SK-N-SH (cell line): ENCODE results near the gene EYA2. TPM values are rescaled to one million over a fixed set of nuclear protein-coding genes. Genes with fewer than 3 reads are reported as not detected.

ENCODE experiments used
- CTCF ChIA-PET: fragments of 300-600, 350-600 bp; formaldehyde crosslinking; extraction: SDS; loops from one replicate; lab custom pipeline; 2021; lab: Yijun Ruan, JAX
- POLR2A ChIA-PET: fragments of 350-600 bp; sonication (Branson Sonifier 250); formaldehyde crosslinking; extraction: SDS; loops from one replicate; lab custom pipeline; 2020; ENCODE audit warnings: antibody characterized with exemption, inconsistent platforms; lab: Yijun Ruan, JAX
- DNase-seq: peaks from one replicate; pipeline ENCODE4 v3.0.0; 2012
- H2AFZ ChIP-seq: fragments of 200-600 bp; sonication (generic); 2 replicates; pipeline ENCODE4 v1.8.1; 2016; ENCODE audit warnings: antibody characterized with exemption, mild to moderate bottlenecking, low read depth
- H3F3A ChIP-seq: fragments of 200-600 bp; sonication (generic); replicated peaks from 2 replicates; pipeline ENCODE3; 2016; ENCODE audit warnings: antibody characterized with exemption, mild to moderate bottlenecking; ENCODE audit not compliant: insufficient read depth
- H3K27ac ChIP-seq, 2 experiments: fragments of 200-500 bp in 1 of 2; fragments of 200-600 bp in 1 of 2; sonication (Bioruptor generic) in 1 of 2; sonication (generic), shearing (Covaris generic) in 1 of 2; 2 replicates each; pipeline versions ENCODE4 v1.5.1 to v1.6.1; 2014 to 2016; ENCODE audit warnings: low read depth in 2 of 2, inconsistent platforms in 1 of 2, low read length in 1 of 2, mild to moderate bottlenecking in 1 of 2, mixed read lengths in 1 of 2
- H3K27me3 ChIP-seq: fragments of 200-600 bp; sonication (generic), shearing (Covaris generic); 2 replicates; pipeline ENCODE4 v1.6.1; 2016; ENCODE audit warnings: mixed run types; ENCODE audit not compliant: insufficient read depth
- H3K36me3 ChIP-seq, 2 experiments: fragments of 200-500 bp in 1 of 2; fragments of 200-600 bp in 1 of 2; sonication (Bioruptor generic) in 1 of 2; sonication (generic) in 1 of 2; replicated peaks in 1 of 2; 2 replicates each; pipeline versions ENCODE3 to v1.5.1; 2014 to 2016; ENCODE audit warnings: low read length in 1 of 2, mild to moderate bottlenecking in 1 of 2; ENCODE audit not compliant: insufficient read depth in 2 of 2, control insufficient read depth in 1 of 2
- H3K4me1 ChIP-seq, 2 experiments: fragments of 200-500 bp in 1 of 2; fragments of 200-600 bp in 1 of 2; sonication (Bioruptor generic) in 1 of 2; sonication (generic), shearing (Covaris generic) in 1 of 2; 2 replicates each; pipeline versions ENCODE4 v1.5.1 to v1.6.1; 2014 to 2016; ENCODE audit warnings: low read depth in 1 of 2, low read length in 1 of 2, mixed run types in 1 of 2; ENCODE audit not compliant: insufficient read depth in 2 of 2, control insufficient read depth in 1 of 2
- H3K4me2 ChIP-seq: fragments of 200-600 bp; sonication (generic), shearing (Covaris generic); 2 replicates; pipeline ENCODE4 v1.6.1; 2017; ENCODE audit warnings: mixed run types
- H3K4me3 ChIP-seq, 2 experiments: fragments of 200-500 bp in 1 of 2; fragments of 200-600 bp in 1 of 2; sonication (Bioruptor generic) in 1 of 2; sonication (generic), shearing (Covaris generic) in 1 of 2; 2 replicates each; pipeline versions ENCODE4 v1.5.1 to v1.8.1; 2014 to 2016; ENCODE audit warnings: low read depth in 2 of 2, inconsistent platforms in 1 of 2, low read length in 1 of 2, mild to moderate bottlenecking in 1 of 2, mixed read lengths in 1 of 2, moderate library complexity in 1 of 2
- H3K79me2 ChIP-seq: fragments of 200-600 bp; sonication (generic); 2 replicates; pipeline ENCODE4 v1.8.1; 2017; ENCODE audit warnings: mild to moderate bottlenecking; ENCODE audit not compliant: insufficient read depth
- H3K9ac ChIP-seq: fragments of 200-600 bp; sonication (generic); 2 replicates; pipeline ENCODE4 v1.6.1; 2017; ENCODE audit warnings: mixed run types
- H3K9me2 ChIP-seq: fragments of 200-600 bp; sonication (generic); 2 replicates; pipeline ENCODE4 v1.6.1; 2017; ENCODE audit warnings: mixed run types
- H3K9me3 ChIP-seq: fragments of 200-600 bp; sonication (generic); 2 replicates; pipeline ENCODE4 v1.6.1; 2017; ENCODE audit warnings: mixed run types, mild to moderate bottlenecking, moderate library complexity
- H4K20me1 ChIP-seq: fragments of 200-600 bp; sonication (generic); 2 replicates; pipeline ENCODE4 v1.6.1; 2017; ENCODE audit warnings: mild to moderate bottlenecking, mixed run types; ENCODE audit not compliant: insufficient read depth
- CTCF ChIP-seq: fragments of 200-600 bp; sonication (generic); IDR thresholded peaks from 2 replicates; pipeline ENCODE4 v1.6.1; 2017; ENCODE audit warnings: antibody characterized with exemption, mild to moderate bottlenecking, moderate library complexity
- ELF1 ChIP-seq: IDR thresholded peaks from 2 replicates; pipeline ENCODE4 v1.4.0; 2012
- FOSL2 ChIP-seq: IDR thresholded peaks from 2 replicates; pipeline ENCODE4 v1.4.0; 2012; ENCODE audit warnings: low read depth, mild to moderate bottlenecking, moderate library complexity, borderline replicate concordance
- FOXJ3 ChIP-seq: sonication (generic); formaldehyde crosslinking; IDR thresholded peaks from 2 replicates; pipeline ENCODE4 v1.5.1; 2020; ENCODE audit warnings: mild to moderate bottlenecking, missing genetic modification reagents
- FOXM1 ChIP-seq: IDR thresholded peaks from 2 replicates; pipeline ENCODE4 v1.4.0; 2012; ENCODE audit warnings: low read depth, mild to moderate bottlenecking
- GABPA ChIP-seq: IDR thresholded peaks from 2 replicates; pipeline ENCODE4 v1.4.0; 2012; ENCODE audit warnings: low read depth, mild to moderate bottlenecking
- GATA2 ChIP-seq: sonication (generic); formaldehyde crosslinking; IDR thresholded peaks from 2 replicates; pipeline ENCODE4 v1.5.0; 2020; ENCODE audit warnings: mild to moderate bottlenecking, missing genetic modification reagents
- IRF3 ChIP-seq: fragments of 150-350 bp; IDR thresholded peaks from 2 replicates; pipeline ENCODE4 v1.6.1; 2016; ENCODE audit warnings: mild to moderate bottlenecking, low read depth, low read length
- JUND ChIP-seq: IDR thresholded peaks from 2 replicates; pipeline ENCODE4 v1.4.0; 2012
- MAX ChIP-seq: IDR thresholded peaks from 2 replicates; pipeline ENCODE4 v1.4.0; 2012; ENCODE audit warnings: low read depth
- NFIC ChIP-seq: IDR thresholded peaks from 2 replicates; pipeline ENCODE4 v1.4.0; 2012; ENCODE audit warnings: borderline replicate concordance
- NRF1 ChIP-seq: IDR thresholded peaks from 2 replicates; pipeline ENCODE4 v1.6.1; 2012; ENCODE audit warnings: low read depth, mild to moderate bottlenecking, low read length
- PBX3 ChIP-seq: IDR thresholded peaks from 2 replicates; pipeline ENCODE4; 2012
- POLR2AphosphoS5 ChIP-seq: IDR thresholded peaks from 2 replicates; pipeline ENCODE4 v1.6.1; 2012; ENCODE audit warnings: low read depth, low read length
- RCOR1 ChIP-seq: fragments of 150-350 bp; IDR thresholded peaks from 2 replicates; pipeline ENCODE4 v1.6.1; 2017; ENCODE audit warnings: antibody characterized with exemption, low read length
- RFX5 ChIP-seq: IDR thresholded peaks from 2 replicates; pipeline ENCODE4 v1.6.1; 2012; ENCODE audit warnings: mild to moderate bottlenecking, improper control_type of control experiment, low read length
- RXRA ChIP-seq: IDR thresholded peaks from 2 replicates; pipeline ENCODE4 v1.4.0; 2012; ENCODE audit warnings: low read depth, mild to moderate bottlenecking, borderline replicate concordance
- SIN3A ChIP-seq: IDR thresholded peaks from 2 replicates; pipeline ENCODE4 v1.6.1; 2012; ENCODE audit warnings: low read depth, mild to moderate bottlenecking, low read length, moderate library complexity, borderline replicate concordance
- SMC3 ChIP-seq: IDR thresholded peaks from 2 replicates; pipeline ENCODE4 v1.6.1; 2012; ENCODE audit warnings: low read depth, low read length, improper control_type of control experiment
- TAF1 ChIP-seq: IDR thresholded peaks from 2 replicates; pipeline ENCODE4 v1.6.1; 2012; ENCODE audit warnings: low read depth, mild to moderate bottlenecking, low read length, moderate library complexity, borderline replicate concordance
- TCF12 ChIP-seq: IDR thresholded peaks from 2 replicates; pipeline ENCODE4 v1.4.0; 2012
- TEAD4 ChIP-seq: IDR thresholded peaks from 2 replicates; pipeline ENCODE4 v1.4.0; 2012; ENCODE audit warnings: mild to moderate bottlenecking, borderline replicate concordance; ENCODE audit not compliant: insufficient read depth
- USF1 ChIP-seq: IDR thresholded peaks from 2 replicates; pipeline ENCODE4 v1.4.0; 2012; ENCODE audit warnings: low read depth, borderline replicate concordance
- WGBS: methylation state at CpG from one replicate; pipeline ENCODE4 v1.1.6; 2017; ENCODE audit warnings: low lambda C conversion rate; 5-methylcytosine and 5-hydroxymethylcytosine counted together
- polyA plus RNA-seq, 3 experiments: library from polyadenylated mRNA; depleted of rRNA; stranded (reverse); fragments of >200 nt; gene quantifications; 2 replicates each; pipeline ENCODE4 v1.2.3, GENCODE V29; 2012

The EYA2 gene
- polyA plus RNA-seq, 1 of the 3 experiments (the other 2 are of a cell fraction) = 0.05 TPM

GRCh38 chr20:47198254-47198671 is 303.6 kb downstream of the EYA2 start:
- no peaks in the 10 kb centered on the region for H3F3A ChIP-seq
- H3K4me1 ChIP-seq = peaks cover 0 to 2% of the 10 kb centered on the region in 2 experiments; a peak in 1 of 4 replicates
- H3K9ac ChIP-seq = no peak overlapping the region
- H3K79me2 ChIP-seq = no peaks in the 10 kb centered on the region
- no peak overlapping the region for H2AFZ ChIP-seq
- POLR2A ChIA-PET = interaction anchor here (1.1 kb wide), 1 partner anchor 186 kb away, joined by 3 read pairs; no protein-coding TSS in a partner anchor
- H3K4me2 ChIP-seq = no peak overlapping the region
- H4K20me1 ChIP-seq = no peaks in the 10 kb centered on the region
- no peaks in the 10 kb centered on the region for H3K9me2 ChIP-seq
- WGBS = 70% methylated on average over 3 of the region's 3 CpGs
- no peaks in the 10 kb centered on the region for H3K27me3 ChIP-seq
- no peak overlapping the region for H3K27ac ChIP-seq
- CTCF ChIA-PET = interaction anchor here (1.1 to 16.2 kb wide), 9 partner anchors 13 to 445 kb away, joined by 3 to 323 read pairs (median 5); no protein-coding TSS in a partner anchor
- TF ChIP-seq SMC3 = no peak
- TF ChIP-seq GATA2 (CRISPR knock-in tag) = no peak
- no peak for TF ChIP-seq MAX
- TF ChIP-seq USF1 = no peak
- TF ChIP-seq POLR2AphosphoS5 = no peak
- no peak for TF ChIP-seq NFIC
- no peak for TF ChIP-seq IRF3
- no peak for TF ChIP-seq JUND
- TF ChIP-seq PBX3 = no peak
- TF ChIP-seq RCOR1 = no peak
- no peak for TF ChIP-seq FOXM1
- TF ChIP-seq SIN3A = no peak
- DNase-seq = no peak
- no peak overlapping the region for H3K4me3 ChIP-seq
- no peaks in the 10 kb centered on the region for H3K9me3 ChIP-seq
- no peaks in the 10 kb centered on the region for H3K36me3 ChIP-seq

- Histone ChIP-seq H3K4me3 (no peak overlapping the region), H3K79me2 (no peaks in the 10 kb centered on the region), H3K4me2 (no peak overlapping the region), H3F3A (no peaks in the 10 kb centered on the region), H3K27ac (no peak overlapping the region), H4K20me1 (no peaks in the 10 kb centered on the region), H3K4me1 (peaks cover 0 to 2% of the 10 kb centered on the region in 2 experiments; a peak in 1 of 4 replicates), H3K9me3 (no peaks in the 10 kb centered on the region), H2AFZ (no peak overlapping the region), H3K36me3 (no peaks in the 10 kb centered on the region), H3K9ac (no peak overlapping the region), H3K27me3 (no peaks in the 10 kb centered on the region), H3K9me2 (no peaks in the 10 kb centered on the region)
- no peak for DNase-seq
- CTCF ChIA-PET = interaction anchor here (1.0 to 16.2 kb wide), 7 partner anchors 13 to 446 kb away, joined by 3 to 323 read pairs (median 4); no protein-coding TSS in a partner anchor
- POLR2A ChIA-PET = no interaction called here
- 95% methylated on average over 14 of the region's 14 CpGs for WGBS
- TF ChIP-seq FOSL2 (no peak), RXRA (no peak), TEAD4 (no peak), ELF1 (no peak), TCF12 (no peak), PBX3 (no peak), NRF1 (no peak), GATA2 (CRISPR knock-in tag) (no peak), FOXJ3 (no peak), TAF1 (no peak), GABPA (no peak), CTCF (no peak), RFX5 (no peak), FOXM1 (no peak)
These were observed 304.4 kb downstream of the EYA2 start for GRCh38 chr20:47198996-47199552.
